ENCODE data around the gene SRL. TPM values are rescaled to one million over a fixed set of nuclear protein-coding genes. Genes with fewer than 3 reads are reported as not detected.

SRL gene
- total RNA-seq, 1 experiment from 2014 or later = not detected

DNA sequence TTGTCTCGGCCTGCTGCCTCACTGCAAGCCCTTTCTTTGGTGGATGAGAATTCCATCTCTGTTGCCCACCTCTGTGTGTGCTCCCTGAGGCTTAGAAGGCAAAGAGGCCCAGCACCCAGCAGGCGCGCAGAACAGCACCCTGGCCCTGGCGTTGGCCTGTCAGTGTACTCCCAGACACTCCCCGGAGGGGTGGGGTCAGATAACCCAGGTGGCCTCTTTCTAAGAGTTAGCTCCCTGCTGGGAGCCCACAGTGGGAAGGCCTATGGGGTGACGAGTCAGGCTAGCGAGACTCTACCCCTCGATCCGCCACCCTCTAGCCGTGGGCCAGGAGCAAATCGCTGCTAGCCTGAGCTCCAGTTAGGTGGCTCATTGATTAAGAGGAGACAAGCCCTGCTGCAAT lies 38.1 kb downstream of the SRL start:
- intact Hi-C loops (cut with micrococcal nuclease) = no loop called here
- H3K4me2 ChIP-seq (ENCODE audit: low read length) = no peak overlapping the region
- no peak overlapping the region for H3K4me3 ChIP-seq (ENCODE audit: low read length)
- H3K4me1 ChIP-seq (ENCODE audit: insufficient read depth, low read length) = no peaks in the 10 kb centered on the region
- H3K9ac ChIP-seq (ENCODE audit: low read length) = no peak overlapping the region
- ChIA-PET CTCF (no interaction called here), POLR2A (ENCODE audit: unreplicated experiment) (no interaction called here)
- H3K9me3 ChIP-seq (ENCODE audit: low read length) = no peaks in the 10 kb centered on the region
- H3K79me2 ChIP-seq (ENCODE audit: low read length) = no peaks in the 10 kb centered on the region
- ATAC-seq (no peak), DNase-seq (no peak)
- no peaks in the 10 kb centered on the region for H3K9me2 ChIP-seq (replicated peaks; ENCODE audit: low read length)
- no peaks in the 10 kb centered on the region for H3F3A ChIP-seq (ENCODE audit: low read length, unreplicated experiment)
- H3K27me3 ChIP-seq (ENCODE audit: low read length) = no peaks in the 10 kb centered on the region
- no peaks in the 10 kb centered on the region for H4K20me1 ChIP-seq (ENCODE audit: low read length)
- no peak for TF ChIP-seq EZH2phosphoT487 (IDR thresholded peaks at IDR 0.05; ENCODE audit: borderline replicate concordance, low read length)
- no peak for TF ChIP-seq EZH2 (IDR thresholded peaks at IDR 0.05; ENCODE audit: low read length, unreplicated experiment)
- TF ChIP-seq, protein P1, sequence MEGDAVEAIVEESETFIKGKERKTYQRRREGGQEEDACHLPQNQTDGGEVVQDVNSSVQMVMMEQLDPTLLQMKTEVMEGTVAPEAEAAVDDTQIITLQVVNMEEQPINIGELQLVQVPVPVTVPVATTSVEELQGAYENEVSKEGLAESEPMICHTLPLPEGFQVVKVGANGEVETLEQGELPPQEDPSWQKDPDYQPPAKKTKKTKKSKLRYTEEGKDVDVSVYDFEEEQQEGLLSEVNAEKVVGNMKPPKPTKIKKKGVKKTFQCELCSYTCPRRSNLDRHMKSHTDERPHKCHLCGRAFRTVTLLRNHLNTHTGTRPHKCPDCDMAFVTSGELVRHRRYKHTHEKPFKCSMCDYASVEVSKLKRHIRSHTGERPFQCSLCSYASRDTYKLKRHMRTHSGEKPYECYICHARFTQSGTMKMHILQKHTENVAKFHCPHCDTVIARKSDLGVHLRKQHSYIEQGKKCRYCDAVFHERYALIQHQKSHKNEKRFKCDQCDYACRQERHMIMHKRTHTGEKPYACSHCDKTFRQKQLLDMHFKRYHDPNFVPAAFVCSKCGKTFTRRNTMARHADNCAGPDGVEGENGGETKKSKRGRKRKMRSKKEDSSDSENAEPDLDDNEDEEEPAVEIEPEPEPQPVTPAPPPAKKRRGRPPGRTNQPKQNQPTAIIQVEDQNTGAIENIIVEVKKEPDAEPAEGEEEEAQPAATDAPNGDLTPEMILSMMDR (conservative IDR thresholded peaks at IDR 0.05; ENCODE audit: low read depth, low read length) = no peak
- no TSS peak for BruUV-seq (replicated peaks)
- no peak overlapping the region for H3K27ac ChIP-seq (ENCODE audit: low read length)
- no peak overlapping the region for H2AFZ ChIP-seq (ENCODE audit: low read length)
- H3K36me3 ChIP-seq (ENCODE audit: low read depth, low read length) = no peaks in the 10 kb centered on the region

DNA sequence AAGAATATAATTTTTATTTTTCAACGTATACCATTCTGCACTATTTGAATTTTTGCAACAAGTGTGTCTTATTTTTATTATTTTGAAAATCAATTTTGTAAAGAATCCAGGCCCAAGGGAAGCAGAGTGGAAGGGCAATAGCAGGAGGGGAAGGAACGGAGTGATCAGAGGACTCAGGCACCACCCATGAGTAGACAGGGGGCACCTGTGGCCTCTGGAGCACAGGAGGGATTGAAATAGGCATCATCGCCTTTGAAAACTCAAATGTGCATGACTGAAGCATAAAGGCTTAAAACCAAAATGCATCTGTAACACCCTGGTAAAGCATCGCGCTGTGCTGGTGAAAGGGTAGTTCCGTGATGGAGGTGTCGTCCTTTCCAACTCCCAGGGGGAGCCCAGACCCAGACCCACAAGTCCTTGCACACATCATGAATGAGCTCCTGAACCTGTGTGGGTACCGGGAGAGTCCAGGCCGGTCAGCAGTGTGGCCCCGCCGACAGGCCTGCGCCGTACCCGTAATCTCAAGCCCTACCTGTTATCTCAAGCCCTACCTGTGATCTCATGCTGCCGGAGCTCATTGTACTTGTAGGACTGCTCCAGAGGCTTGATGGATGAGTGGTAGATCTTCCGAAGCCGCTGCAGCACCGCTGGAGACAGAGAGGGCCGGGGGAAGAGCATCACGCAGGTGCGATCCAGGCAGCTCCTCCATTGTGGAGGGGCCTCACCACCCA lies 39.1 kb downstream of the SRL start:
- ATAC-seq = no peak
- ChIA-PET POLR2A (ENCODE audit: unreplicated experiment) (interaction anchor here (0.6 kb wide), 1 partner anchor 138 kb away, joined by 6 read pairs; no protein-coding TSS in a partner anchor), CTCF (interaction anchor here (1.2 kb wide), 1 partner anchor 51 kb away, joined by 5 read pairs; no protein-coding TSS in a partner anchor)

More for the DNA sequence above, 39.1 kb downstream of the SRL start:
- Histone ChIP-seq H3K4me1 (ENCODE audit: insufficient read depth, low read length) (no peaks in the 10 kb centered on the region), H3K79me2 (ENCODE audit: low read length) (no peaks in the 10 kb centered on the region), H3K27ac (ENCODE audit: low read length) (no peak overlapping the region), H3K9ac (ENCODE audit: low read length) (no peak overlapping the region), H3K36me3 (ENCODE audit: low read depth, low read length) (no peaks in the 10 kb centered on the region), H3K4me3 (ENCODE audit: low read length) (no peak overlapping the region), H2AFZ (ENCODE audit: low read length) (no peak overlapping the region), H3K9me3 (ENCODE audit: low read length) (no peaks in the 10 kb centered on the region), H3K4me2 (ENCODE audit: low read length) (no peak overlapping the region), H3F3A (ENCODE audit: low read length, unreplicated experiment) (no peaks in the 10 kb centered on the region), H3K27me3 (ENCODE audit: low read length) (no peaks in the 10 kb centered on the region), H4K20me1 (ENCODE audit: low read length) (no peaks in the 10 kb centered on the region), H3K9me2 (replicated peaks; ENCODE audit: low read length) (no peaks in the 10 kb centered on the region)
- intact Hi-C loops (cut with micrococcal nuclease) = no loop called here
- TF ChIP-seq EZH2phosphoT487 (IDR thresholded peaks at IDR 0.05; ENCODE audit: borderline replicate concordance, low read length) = no peak
- TF ChIP-seq, protein P1 (conservative IDR thresholded peaks at IDR 0.05; ENCODE audit: low read depth, low read length) = no peak
- no peak for TF ChIP-seq EZH2 (IDR thresholded peaks at IDR 0.05; ENCODE audit: low read length, unreplicated experiment)
- no peak for DNase-seq
- no TSS peak for BruUV-seq (replicated peaks)

Data from PC-3 (cell line).